Measurements from ENCODE around the gene MAP2K3.
A peak's percentile ranks its signal among the peaks of the same experiment; 100 is the strongest.

The MAP2K3 gene

DNA sequence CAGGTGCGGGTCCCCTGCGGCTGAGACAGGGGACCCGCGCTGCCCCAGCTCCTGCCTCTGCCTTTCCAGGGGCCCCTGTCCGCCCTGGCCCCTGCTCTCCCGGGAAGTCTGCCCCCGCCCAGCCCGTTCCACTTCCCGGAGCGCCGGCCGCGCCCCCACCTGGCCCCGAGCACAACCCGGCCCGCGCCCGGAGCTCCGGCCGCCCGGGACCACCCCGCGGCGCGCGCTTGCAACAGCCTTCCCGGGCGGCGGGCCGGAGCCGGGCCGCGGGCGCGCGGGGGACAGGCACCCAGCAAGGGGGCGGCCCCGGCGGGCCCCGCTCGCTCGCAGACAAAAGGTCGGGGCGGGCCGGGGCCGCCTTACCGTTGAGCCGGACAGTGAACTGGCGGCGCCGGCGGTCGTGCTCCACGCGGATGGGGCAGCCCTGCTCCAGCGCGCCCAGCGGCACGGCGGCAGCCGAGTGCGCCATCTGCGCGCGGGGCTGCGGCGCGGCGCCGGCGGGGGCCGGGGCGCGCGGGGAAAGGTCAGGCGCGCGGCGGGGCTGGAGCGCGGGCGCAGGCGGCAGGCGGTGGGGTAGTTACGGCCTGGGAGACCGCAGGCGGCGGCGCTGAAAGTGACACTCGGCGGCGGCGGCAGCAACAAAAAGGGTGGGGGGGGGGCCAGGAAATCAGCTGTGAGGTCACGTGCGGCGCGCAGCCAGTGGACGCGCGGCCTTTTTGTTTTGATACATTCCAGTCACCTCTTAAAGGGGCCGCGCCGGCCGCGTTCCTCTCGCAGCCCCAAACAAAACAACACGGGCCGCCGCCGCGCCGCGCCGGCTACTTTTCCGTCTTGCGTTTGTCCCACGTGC lies 31.5 kb upstream of the MAP2K3 start, which contains the start of gene NATD1:
Gene NATD1, minus strand, starts transcription at position 615 of the 850 bp plus-strand sequence. Its CDS starts 146 bp downstream, at position 469.
- DNase-seq (ENCODE audit: low read depth in 1 of 2, low spot score in 1 of 2) = peak; percentile 47 to 67

DNA sequence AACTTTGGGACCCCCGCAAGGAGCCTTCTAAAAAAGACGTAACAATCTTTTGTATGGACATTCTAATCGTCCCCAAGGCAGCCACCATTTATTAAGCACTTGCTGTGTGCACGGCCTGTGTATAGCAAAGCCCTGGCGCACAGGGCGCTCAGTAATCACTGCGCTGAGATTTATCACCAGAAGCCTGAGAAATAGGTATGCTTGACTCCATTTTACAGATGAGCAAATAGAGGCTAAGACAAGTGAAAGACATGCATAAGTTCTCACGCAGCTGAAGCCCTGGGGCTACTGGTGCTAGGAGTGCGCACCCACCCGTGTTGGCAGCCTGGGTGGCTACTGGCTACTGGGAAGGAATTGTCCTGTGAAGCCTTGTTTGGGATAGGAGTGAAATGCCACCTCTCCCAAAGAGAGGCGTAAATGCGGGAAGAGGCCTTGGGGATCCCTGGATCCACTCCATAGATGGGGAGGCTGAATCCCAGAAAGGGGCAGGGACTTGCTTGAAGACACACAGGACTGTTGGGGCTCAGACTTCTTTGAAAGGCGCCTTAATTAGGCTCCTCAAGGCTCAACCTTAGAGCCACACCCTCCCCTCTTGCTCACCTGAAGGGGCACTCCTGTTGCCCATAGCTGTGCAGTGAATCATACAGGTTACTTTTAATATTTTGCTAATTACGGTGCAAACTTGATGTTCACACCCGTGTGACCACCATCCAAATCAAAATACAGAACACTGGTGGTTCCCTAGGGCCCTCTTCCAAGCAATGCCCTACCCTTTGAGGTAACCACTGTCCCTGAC lies 30.7 kb upstream of the MAP2K3 start:
- DNase-seq (ENCODE audit: low read depth in 1 of 2, low spot score in 1 of 2) = no peak

DNA sequence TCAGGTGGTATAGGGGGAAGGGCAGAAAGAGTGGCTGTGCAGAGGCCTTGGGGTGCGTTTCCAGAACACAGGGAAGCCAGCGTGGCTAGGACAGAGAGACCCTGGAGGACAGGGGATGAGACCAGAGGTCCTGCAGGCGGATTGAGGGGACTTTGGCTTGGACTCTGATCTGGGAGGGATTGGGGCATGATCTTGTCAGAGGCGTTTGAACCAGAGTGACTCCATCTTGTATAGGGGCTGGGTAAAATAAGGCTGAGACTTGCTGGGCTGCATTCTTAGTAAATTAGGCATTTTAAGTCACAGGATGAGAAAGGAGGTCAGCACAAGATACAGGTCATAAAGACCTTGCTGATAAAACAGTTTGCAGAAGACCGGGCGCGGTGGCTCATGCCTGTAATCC lies 25.9 kb upstream of the MAP2K3 start:
- no peak for DNase-seq (ENCODE audit: low read depth in 1 of 2, low spot score in 1 of 2)

DNA sequence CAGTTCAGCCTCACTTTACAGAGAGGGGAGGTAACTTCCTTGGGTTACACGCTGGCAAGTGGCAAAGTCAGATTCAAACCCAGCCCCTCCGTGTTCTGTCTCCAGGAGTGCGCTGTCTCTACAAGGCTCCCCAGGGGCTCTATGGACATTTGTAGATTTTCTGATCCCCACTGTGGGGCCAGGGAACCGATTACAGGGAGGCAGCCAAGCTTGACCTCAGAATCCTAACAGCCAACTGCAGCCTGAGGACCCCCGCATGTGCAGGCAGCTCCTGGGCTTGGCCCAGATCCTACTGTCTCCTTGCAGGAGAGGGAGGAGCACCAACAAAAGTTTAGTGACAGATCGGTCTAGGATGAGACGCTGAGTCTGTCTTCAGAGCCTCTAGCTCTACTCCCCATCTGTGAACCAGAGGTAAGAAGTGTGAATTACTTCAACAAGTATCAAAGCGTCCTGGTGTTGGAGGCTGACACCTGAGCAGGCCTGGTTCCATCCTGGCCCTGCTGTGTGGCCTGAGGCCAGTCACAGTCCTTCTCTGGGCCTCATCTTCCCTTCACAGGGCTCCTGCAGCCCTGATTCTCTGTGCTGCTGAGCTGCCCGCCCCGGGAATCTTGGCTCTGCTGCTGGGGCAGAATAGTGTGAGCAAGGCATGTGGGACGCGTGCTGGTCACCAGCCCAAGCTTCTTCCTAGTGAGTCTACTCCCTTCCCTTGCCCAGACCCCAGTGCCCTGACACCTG lies 22.1 kb upstream of the MAP2K3 start:
- no peak for DNase-seq (ENCODE audit: low read depth in 1 of 2, low spot score in 1 of 2)

DNA sequence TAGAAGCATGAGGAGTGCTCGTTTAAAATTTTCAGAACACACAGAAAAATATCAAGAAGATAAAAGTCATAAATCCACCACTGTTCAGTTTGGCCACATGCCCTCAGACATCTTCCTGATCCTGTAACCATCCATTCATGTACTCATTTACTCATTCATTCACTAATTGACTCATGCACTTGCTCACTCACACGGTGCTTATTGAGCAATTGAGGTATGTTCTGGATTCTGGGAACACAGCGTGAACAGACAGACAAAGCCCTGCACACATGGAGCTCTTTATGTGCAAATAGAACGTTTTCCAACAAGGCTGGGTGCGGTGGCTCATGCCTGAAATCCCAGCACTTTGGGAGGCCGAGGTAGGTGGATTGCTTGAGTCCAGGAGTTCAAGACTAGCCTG lies 21.1 kb upstream of the MAP2K3 start:
- DNase-seq (ENCODE audit: low read depth in 1 of 2, low spot score in 1 of 2) = no peak

DNA sequence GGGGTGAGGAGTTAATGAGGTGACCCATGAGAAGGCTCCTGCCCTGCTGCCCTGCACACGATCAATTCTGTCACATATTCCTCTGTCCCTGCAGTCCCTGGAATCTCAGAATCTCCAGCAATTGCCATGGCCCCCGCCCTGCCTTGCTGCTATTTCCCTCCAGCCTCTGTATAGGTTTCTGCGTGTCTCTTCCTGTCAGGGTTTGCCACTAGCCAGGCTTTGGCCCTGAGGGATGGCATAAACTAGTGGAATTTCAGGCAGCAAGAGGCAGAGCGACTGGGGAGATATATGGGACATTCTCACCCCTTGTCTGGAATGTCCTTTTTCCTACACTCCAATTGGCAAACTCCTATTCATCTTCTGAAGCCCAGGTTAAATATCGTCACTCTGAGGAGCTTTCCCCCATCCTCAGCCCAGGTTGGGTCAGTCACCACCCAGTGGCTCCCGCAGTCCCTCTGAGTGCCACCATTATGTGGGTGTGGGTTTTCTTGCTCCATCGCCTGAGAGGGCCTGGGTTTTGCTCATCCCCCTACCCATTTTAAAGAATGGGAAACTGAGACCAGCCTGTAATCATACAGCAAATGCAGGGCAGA lies 15.8 kb upstream of the MAP2K3 start:
- no peak for DNase-seq (ENCODE audit: low read depth in 1 of 2, low spot score in 1 of 2)

DNA sequence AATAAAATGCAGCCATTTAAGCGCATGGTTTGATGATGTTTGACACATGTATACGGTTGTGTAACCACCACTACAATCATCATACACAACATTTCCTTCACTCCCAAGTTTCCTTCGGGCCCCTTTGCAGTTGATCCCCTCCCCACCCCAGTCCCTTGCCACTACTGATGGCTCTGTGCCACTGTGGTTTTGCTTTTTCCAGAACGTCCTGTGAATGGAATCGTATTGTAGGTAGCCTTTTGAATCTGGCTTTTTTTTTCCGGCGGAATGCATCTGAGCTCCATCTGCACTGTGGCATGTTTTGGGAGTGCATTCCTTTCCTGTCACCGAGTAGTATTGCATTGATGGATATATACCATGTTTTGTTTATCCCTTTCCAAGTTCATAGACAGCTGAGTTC lies 15.1 kb upstream of the MAP2K3 start:
- no peak for DNase-seq (ENCODE audit: low read depth in 1 of 2, low spot score in 1 of 2)

DNA sequence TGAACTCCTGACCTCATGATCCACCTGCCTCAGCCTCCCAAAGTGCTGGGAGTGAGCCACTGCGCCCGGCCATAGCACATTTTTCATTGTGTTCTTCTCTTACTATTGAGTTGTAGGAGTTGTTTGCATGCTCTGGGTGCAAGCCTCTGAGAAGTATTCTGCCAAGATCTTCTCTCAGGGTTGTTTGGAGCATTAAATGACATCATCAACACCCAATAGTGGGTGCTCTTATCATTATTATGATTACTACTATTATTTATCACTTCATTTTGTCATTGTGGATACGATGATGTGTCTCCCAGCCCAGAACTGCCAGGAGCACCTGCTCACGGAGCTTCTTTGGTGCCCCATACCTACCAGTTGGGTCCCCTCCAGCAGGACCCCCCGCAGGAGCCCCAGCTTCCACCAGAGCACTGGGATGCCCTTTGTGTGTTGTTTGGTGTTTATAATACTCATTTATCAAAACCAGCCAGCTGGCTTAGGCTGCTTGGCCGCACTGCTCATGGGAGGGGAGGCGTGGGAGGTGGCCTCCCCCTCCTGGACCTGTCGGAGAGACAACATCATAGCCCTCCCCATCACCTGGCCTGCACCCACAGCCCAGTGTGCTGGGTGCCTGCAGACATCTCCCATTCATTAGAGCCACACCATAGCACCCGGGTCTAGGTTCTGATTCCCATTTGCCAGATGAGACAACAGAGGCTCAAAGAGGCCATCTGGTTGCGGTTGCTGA lies 12.9 kb upstream of the MAP2K3 start:
- DNase-seq (ENCODE audit: low read depth in 1 of 2, low spot score in 1 of 2) = no peak

DNA sequence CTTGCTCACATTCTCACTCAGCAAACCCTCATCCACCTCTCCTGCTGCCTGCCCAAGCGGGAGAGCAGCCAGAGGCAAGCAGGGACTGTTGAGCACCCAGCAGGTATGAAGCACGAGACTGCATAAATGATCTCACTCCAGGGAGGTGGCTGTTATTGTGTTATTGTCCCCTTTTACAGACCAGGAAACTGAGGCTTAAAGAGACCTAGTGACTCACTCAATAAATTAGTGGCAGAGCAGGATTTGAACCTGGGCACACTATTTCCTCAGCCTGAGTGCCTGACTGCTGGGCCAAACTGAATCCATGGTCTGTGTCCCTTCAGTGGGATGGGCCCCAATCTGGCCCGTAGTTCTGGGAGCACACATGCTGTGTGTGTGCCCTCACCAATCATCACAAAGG lies 12.3 kb upstream of the MAP2K3 start:
- no peak for DNase-seq (ENCODE audit: low read depth in 1 of 2, low spot score in 1 of 2)

DNA sequence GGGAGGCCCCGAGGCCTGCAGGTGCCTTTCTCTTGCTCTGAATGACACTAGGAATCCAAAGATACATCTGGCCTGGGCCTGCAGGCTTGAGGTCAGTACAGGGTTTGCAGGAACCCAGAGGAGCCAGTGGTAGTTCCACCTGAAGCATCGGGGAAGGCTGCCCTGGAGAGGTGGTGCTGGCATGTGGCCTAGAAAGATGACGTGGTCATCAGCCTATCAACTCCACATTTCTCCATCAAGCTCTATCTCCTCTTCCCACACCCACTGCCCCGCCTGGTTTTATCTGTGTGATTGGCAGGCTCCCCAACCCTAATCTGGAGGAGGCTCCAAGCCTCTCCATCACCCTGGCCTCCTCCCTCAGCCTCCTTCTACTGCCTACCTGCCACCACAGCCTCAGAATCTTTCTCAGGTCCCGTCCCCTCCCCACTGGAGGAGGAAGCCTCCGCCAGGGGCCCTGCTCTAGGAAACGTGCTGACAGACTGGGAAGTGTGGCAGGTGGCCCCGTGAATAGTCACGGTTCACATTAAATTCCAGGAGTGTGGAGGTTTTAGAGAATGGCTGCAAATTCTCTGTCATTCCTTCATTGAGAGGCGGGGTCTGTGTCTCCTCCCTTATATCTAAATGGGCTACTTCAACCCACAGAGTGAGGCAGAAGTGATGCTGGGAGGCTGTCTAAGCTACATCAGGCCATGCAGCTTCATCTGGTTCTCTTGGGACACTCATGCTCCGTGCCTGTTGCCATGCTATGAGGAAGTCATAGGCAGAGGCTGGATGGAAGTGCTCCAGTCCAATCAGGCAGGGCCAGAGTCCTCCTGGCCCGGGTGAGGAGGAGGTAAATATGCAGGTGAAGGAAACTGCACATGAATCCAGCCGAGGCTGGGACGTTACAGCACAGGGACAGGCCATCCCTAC lies 11.4 kb upstream of the MAP2K3 start:
- no peak for DNase-seq (ENCODE audit: low read depth in 1 of 2, low spot score in 1 of 2)

DNA sequence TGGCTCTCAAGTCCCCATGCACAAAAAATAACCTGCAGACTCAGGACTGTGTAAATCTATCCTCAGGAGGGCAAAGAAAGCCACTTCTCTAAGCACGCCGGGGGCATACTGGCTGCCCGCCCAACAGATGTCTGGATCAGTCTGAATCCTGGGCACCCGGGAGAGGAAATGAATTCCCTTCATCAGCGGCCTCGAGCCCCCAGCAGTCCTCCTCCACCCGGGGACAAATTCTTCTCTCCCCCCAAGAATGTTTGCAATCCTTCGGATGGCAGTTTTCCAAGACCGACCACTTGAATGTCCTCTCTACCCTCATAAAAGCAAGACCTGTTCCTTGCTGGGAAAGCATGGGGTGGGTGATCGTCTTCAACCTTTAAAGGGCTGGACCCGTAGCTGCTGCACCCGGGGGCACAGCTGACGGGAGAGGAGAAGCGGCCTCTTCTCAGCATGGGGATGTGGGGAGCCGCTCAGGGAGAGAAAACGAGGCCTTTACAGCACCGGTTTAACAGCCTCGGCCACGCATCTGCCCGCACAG lies 9.4 kb upstream of the MAP2K3 start:
- DNase-seq (ENCODE audit: low read depth in 1 of 2, low spot score in 1 of 2) = no peak

DNA sequence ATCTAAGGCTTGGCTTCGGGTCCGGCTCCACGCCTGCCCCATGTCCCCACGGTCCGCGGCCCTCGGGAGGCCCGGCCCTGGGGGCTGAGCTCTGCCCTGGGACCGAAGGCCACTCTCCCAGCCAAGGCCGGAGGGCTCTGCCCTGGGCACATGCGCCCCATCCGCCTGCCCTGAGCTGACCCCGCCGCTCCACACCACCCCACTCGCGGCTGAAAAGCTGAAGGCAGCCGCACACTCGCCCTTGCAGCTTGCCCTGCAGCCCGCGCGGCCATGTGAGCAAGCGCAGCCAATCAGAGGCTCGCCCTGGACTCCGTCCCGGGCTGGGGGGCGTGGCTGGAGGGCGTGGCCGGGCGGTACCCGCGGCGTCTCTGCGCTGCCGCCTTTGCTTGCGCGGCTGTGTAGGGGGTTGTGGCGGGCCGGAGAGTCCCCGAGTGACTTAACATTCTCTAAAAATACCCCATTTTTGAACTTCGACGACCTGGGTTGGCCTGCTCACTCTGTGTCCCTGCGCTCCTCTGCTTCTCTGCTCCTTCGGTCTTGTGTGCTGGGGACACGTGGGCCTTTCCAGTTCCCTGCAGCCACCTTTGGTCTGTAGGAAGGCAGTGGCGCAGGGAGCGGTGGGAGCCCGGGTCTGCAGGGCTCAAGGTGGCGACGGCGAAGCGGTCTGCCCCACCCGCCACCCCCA lies 8.8 kb upstream of the MAP2K3 start:
- peak; percentile 92 to 94 for DNase-seq (ENCODE audit: low read depth in 1 of 2, low spot score in 1 of 2)

DNA sequence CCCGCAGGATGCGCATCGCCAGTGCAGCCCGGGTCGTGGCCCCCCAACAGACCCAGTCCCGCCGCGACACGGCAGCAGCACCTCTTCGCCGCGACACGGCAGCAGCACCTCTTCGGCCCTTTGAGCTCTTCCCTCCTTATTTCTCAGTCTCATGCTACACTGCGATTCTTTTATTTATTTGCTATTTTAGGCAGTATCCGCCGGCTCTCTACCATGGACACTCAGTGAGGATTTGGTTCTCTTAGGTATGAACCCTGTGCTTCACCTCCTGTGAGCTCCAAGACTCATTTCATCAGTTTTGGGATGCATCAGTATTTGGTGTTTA lies 8.3 kb upstream of the MAP2K3 start:
- DNase-seq (ENCODE audit: low read depth in 1 of 2, low spot score in 1 of 2) = no peak

DNA sequence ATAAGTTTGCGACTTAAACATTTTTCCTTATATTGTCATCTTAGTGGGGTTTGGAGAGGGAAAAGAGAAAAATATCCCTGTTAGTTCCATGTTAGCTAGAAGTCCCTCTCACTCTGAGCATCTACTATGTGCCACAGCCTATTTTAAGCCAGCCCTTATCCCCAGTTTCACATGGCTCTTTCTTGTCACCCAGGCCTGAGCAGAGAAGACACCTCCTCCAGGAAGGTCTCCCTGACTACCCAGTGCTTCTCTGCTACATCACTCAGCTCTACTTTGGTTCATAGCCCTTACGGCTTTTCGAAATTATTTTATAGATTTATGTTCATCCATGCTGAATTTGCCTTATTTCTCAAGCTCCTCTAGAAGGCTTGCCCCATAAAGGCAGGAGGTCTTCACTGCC lies 7.2 kb upstream of the MAP2K3 start:
- DNase-seq (ENCODE audit: low read depth in 1 of 2, low spot score in 1 of 2) = no peak

DNA sequence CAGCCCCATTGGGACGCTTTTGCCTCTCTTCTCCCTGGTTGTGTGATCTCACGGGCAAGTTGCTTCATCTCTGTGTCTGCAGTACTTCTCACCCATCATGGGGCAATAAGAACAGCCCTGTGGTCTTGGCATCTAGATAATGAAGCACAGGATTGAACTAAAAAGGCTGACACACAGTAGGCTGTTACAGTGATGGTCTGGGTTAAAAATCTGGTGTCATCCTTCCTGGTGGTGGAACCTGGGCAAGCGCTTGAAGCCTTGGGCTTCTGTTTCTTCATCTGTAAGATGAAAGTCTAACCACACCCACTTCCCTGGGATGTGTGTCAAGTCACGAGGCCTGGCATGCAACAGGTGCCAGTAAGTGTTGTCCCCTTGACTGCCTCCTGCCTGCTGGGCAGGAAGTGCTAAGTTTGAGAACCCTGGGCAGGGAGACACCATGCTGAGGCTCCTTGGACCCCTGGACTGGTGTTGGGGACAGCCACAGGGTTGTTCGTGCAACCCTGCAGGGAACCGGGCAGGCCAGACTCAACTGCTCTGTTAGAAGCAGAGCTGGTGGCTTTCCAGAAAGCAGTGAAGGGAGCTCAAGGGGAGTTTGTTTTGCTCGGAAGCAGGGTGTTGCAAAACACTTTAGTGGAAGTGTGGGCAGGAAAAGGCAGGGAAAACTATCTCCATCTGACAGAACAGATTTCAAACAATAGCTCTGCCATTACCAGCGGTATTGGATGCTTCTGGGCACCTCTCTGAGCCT lies 5.9 kb upstream of the MAP2K3 start:
- DNase-seq (ENCODE audit: low read depth in 1 of 2, low spot score in 1 of 2) = no peak

DNA sequence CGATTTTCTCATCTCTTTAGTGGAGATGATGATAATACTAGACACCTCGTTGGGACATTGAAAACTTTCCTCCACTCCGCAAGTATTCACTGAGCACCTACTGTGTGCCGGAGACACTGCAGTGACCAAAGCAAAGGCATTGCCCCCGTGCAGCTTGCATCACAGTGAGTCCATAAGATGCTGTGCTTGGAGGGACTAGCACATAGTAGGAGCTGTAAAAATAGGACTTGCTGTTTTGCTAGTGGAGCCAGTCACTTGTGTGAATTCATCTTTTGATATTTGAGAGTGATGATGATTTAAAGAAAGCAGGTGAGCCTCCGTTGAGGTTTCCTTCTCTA lies 5.3 kb upstream of the MAP2K3 start:
- no peak for DNase-seq (ENCODE audit: low read depth in 1 of 2, low spot score in 1 of 2)

DNA sequence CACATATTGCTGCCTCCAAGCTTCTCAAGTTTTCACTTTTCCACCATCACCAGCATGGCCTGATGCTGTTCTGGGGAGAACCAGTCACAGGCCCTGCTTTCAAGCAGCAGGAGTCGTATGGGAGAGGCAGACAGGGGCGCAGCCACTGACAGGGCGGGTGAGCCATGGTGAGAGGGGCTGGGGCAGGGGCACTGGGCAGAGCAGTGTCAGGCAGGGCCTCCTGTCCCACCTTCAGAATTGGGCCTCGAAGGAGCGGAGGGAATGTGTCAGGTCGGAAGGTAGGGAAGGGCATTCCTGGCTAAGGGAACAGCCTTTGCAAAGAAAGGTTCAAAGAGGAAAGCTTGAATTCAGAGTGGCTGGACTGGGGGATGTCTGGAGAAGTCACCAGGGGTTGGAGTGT lies 4.9 kb upstream of the MAP2K3 start:
- DNase-seq (ENCODE audit: low read depth in 1 of 2, low spot score in 1 of 2) = no peak

DNA sequence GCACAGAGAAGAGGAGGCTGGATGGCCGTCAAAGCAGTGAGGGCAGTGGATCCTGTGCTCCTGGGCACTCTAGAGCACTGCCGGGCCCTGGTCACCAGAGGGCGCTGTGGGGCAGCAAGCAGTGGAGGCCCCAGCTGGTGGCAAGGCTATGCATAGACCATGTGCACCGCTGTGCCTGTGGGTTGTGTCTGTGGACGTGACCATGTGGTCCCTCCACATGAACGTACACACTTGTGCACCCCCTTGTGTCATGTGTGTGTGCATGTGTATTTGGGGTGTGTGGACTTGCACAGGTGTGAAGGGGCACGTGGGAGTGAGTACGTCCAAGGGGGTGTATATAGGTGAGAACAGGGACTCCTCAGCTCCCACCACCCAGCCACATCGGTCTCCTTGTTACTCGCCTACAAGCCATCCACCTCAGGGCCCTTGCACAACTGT lies 4.4 kb upstream of the MAP2K3 start:
- peak; percentile 88 to 90 for DNase-seq (ENCODE audit: low read depth in 1 of 2, low spot score in 1 of 2)
